ENCODE results near the gene CALR3.
"Not testable (repeated sequence)": the region's sequence is repeated elsewhere in the genome, so short reads cannot be mapped to it uniquely, and the experiment has no call there.

The CALR3 gene

DNA sequence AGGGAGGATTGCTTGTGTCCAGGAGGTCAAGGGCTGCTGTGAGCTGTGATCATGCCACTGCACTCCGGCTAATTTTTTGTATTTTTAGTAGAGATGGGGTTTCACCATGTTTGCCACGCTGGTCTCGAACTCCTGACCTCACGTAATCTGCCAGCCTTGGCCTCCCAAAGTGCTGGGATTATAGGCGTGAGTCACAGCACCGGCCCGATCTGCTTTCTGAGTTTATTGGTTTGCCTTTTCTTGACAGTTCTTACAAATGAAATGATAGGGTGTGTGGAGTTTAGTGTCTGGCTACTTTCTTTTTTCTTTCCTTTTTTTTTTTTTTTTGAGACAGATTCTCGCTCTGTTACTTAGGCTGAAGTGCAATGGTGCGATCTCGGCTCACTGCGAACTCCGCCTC, 1.1 kb upstream of the CALR3 start:
- peak overlapping the region; percentile 82 for H3K4me3 ChIP-seq (ENCODE audit: control insufficient read depth, low read depth, low read length)
- no peak for TF ChIP-seq CTCF (IDR thresholded peaks at IDR 0.05; ENCODE audit: control insufficient read depth, insufficient read depth, low read depth, low read length, missing control alignments)

GRCh38 chr19:16496613-16496983, 631 bp upstream of the CALR3 start:
- DNase-seq (ENCODE audit: low read depth): no peak
- TF ChIP-seq CTCF (IDR thresholded peaks at IDR 0.05; ENCODE audit: control insufficient read depth, insufficient read depth, low read depth, low read length, missing control alignments): no peak
- peak overlapping the region; percentile 82 for H3K4me3 ChIP-seq (ENCODE audit: control insufficient read depth, low read depth, low read length)

More for the DNA sequence above, 1.1 kb upstream of the CALR3 start:
- no peak for DNase-seq (ENCODE audit: low read depth)

GRCh38 chr19:16486476-16486875, 9.5 kb downstream of the CALR3 start:
- DNase-seq (ENCODE audit: low read depth); H3K4me3 ChIP-seq (ENCODE audit: control insufficient read depth, low read depth, low read length): not testable (repeated sequence)

GRCh38 chr19:16482745-16483144, 13.2 kb downstream of the CALR3 start:
- TF ChIP-seq CTCF (IDR thresholded peaks at IDR 0.05; ENCODE audit: control insufficient read depth, insufficient read depth, low read depth, low read length, missing control alignments): no peak
- DNase-seq (ENCODE audit: low read depth): no peak
- no peak overlapping the region for H3K4me3 ChIP-seq (ENCODE audit: control insufficient read depth, low read depth, low read length)

- DNase-seq (ENCODE audit: low read depth): no peak
- H3K4me3 ChIP-seq (ENCODE audit: control insufficient read depth, low read depth, low read length): no peak overlapping the region
- TF ChIP-seq CTCF (IDR thresholded peaks at IDR 0.05; ENCODE audit: control insufficient read depth, insufficient read depth, low read depth, low read length, missing control alignments): no peak
Observed at GRCh38 chr19:16477311-16477710, 18.7 kb downstream of the CALR3 start.

GRCh38 chr19:16476401-16476800, 19.6 kb downstream of the CALR3 start:
- no peak for TF ChIP-seq CTCF (IDR thresholded peaks at IDR 0.05; ENCODE audit: control insufficient read depth, insufficient read depth, low read depth, low read length, missing control alignments)
- H3K4me3 ChIP-seq (ENCODE audit: control insufficient read depth, low read depth, low read length): no peak overlapping the region
- no peak for DNase-seq (ENCODE audit: low read depth)

- no peak for TF ChIP-seq CTCF (IDR thresholded peaks at IDR 0.05; ENCODE audit: control insufficient read depth, insufficient read depth, low read depth, low read length, missing control alignments)
- no peak for DNase-seq (ENCODE audit: low read depth)
- no peak overlapping the region for H3K4me3 ChIP-seq (ENCODE audit: control insufficient read depth, low read depth, low read length)
Observed at GRCh38 chr19:16473875-16474392, 22.0 kb downstream of the CALR3 start.
